Kidney glomerular epithelial cell (primary cell): ENCODE data around the gene PANX2.
"Not testable (repeated sequence)": the region's sequence is repeated elsewhere in the genome, so short reads cannot be mapped to it uniquely, and the experiment has no call there.

Source experiments
- DNase-seq: peaks from one replicate; lab custom pipeline; 2025; lab: John Stamatoyannopoulos, UW

The PANX2 gene

DNA sequence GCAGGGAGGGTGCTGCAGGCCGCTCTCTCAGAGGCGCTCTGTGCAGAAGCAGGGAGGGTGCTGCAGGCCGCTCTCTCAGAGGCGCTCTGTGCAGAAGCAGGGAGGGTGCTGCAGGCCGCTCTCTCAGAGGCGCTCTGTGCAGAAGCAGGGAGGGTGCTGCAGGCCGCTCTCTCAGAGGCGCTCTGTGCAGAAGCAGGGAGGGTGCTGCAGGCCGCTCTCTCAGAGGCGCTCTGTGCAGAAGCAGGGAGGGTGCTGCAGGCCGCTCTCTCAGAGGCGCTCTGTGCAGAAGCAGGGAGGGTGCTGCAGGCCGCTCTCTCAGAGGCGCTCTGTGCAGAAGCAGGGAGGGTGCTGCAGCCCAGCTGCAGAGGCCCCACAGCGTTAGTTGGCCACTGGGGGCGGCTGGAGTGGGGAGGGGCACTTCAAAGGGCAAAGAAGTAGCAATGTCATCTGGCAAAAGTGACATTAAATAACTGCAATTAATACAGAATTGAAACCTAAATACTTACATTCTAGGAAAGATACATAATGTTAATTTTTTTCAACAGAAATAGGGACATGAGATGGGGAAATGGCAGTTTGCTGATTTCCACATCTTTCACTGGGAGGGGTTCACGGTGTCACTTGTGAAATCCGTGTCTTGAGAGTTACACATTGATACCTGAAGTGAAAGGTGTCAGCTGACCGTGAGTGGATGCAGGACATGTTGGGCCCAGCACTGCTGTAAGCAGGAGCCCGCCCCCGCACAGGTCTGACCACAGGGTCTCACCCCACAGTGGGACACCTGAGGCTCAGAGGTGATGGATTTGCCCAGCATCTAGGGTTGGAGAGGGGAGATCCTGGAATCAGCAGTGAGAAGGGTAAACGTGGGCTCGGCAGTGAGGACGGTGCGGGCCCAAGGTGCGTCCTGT, 23.0 kb upstream of the PANX2 start:
- not testable (repeated sequence) for DNase-seq

GRCh38 chr22:50148166-50148500, 22.4 kb upstream of the PANX2 start:
- DNase-seq: no peak

DNA sequence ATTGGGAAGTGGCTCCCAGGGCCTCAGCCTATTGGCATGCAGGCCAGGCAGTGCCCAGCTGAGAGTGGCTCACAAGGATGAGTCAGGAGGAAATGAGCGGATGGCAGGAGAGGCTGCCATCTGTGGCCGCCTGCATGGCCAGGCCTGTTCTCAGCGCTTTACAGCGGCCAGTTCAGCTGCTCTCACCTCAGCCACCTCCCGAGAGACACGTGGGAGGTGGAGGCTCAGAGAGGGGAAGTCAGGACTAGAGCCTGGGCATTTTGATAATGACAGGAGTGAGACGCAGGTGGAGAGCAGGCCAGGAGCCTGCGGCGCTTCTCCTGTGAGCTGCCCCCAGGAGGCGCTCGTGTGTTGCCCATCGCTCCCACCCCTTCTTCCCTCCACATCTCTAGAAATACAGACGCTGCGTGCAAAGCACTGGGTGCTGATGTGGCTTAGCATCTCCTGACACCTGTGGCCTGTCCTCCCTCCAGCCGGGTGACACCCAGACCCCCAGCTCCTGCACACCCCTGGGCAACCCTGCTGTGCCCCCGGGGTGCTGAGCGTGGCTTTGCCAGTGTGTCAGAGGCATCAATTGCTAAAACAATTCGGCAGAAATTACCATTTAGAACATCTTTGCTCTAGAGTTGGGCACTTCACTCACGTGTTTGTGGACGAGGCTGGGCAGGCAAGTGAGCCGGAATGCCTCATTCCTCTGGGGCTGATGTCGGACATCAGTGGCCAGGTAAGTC, 21.4 kb upstream of the PANX2 start:
- DNase-seq: peak; percentile 61

DNA sequence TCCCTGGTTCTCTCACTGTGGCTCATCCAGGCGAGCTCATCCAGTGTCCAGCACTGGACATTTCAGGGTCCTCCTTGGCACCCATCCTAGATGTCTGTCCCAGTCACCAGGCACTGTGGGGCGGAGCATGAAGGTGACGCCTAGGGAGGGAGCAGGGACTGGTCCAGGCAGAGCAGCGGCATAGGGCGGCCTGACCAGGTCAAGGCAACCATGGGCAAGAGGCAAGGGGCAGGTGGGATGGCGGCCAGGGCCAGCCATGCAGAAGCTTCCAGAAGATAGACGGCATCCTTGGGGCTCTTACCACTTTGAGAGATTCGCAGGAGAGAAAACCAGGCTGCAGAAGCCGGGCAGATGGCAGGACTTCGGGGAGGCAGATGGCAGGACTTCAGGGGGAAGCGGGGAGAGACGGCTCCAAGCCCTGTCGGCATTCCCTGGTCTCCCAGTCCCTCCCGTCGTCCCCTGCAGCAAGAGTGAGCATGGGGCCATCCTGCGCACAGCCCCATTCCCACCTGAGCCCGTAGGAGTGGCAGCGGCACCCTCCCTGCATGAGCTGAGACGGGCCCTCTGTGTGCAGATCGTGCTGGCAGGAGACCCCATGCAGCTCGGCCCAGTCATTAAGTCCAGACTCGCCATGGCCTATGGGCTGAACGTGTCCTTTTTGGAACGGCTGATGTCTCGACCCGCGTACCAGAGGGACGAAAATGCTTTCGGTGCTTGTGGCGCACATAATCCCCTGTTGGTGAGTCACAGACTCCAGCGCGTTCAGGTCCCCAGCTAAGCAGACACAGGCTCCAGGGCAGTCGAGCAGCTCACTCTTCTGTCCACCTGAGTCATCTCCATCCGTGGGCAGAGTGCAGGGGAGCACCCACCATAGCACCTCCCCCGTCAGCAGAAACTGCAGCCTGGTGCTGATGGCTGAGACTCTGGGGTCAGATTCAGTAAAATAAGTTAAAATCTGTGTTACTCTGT, 20.1 kb upstream of the PANX2 start:
- no peak for DNase-seq

DNA sequence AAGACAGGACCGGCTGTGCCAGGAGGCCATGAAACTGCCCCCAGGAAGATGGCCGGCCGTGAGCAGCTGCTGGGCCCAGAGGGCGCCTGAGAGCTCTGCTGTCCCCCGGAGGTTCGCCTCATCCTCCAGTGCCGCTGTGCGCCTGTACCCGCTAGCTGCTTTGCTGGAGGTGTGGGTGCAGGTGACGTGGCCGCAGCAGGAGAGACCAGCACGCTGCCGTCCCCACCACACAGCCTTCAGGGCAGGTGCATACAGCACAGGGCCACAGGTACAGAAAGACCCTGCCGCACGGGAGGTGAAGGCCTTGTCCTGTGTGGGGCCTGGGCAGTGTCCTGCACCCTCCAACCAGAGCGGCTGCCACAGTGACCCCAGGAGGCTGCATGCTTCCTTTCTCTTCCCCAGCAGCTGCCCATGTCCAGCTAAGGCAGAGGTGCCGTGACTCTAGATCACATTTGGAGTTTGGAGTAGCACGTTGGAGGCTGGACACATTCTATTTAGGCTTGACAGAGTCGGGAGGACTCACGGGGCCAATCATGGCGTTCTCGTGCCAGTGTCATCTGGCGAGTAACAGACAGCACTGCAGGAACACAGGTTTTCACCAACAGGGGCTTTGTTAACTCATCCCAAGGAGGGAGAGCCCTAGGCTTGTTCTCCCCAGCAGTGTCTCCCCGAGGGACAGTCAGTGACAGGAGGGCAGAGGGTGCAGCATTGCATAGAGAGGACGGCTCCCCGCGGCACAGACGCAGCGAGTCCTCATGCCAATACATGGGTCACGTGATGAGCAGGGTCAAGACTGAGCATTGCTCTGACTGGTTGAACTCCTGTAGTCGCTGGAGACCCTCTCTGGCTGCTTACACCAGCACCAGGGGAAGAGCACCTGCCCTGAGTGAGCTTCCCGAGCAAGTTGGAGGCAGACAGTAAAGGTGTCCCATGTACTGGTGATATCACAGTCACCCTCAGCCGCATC, 18.7 kb upstream of the PANX2 start:
- DNase-seq: no peak

DNA sequence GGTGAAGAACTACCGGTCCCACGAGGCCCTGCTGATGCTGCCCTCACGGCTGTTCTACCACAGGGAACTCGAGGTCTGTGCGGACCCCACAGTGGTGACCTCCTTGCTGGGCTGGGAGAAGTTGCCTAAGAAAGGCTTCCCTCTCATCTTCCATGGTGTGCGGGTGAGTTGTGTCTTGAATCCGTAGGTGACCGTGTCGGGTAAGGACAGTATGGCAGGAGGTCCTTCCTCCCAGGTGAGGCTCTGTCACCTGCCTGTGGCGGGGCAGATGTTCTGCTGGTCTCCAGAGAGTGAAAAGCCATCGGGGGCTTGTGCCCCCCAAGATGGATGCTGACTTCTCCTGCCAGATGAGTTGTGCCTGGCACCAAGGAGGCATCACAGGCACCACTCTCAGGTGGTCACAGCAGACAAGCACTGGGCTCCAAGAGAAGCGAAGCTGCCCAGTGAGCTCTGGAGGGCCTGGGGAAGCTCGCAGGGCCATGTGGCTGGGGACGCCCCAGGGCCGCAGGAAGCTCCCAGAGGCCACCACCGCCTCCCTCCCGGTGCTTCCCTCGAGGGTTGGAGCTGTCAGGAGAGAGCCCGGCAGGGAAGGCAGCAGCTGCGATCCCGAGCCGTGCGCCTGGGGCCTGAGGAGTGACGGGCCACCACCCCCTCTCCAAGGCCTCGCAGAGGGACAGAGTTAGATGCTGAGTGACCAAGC, 17.3 kb upstream of the PANX2 start:
- no peak for DNase-seq

DNA sequence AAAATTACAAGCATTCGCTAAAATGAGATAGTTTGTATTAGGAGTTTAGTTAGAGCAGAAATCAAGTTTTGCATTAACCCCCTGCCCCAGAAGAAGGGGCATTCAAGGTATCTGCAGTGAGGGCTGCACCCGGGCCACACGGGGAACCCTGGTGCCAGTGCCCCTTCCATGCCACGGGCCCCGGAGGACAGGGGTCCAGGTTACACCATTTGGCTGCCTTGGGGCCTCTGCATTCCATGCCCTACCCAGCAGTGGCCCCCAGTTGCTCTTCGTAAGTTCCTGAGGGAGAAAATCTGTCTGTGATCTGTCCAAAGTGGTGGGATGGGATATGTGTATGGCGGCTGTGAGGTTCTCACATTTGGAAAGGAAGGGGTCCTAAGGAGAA, 16.8 kb upstream of the PANX2 start:
- no peak for DNase-seq

- DNase-seq: no peak
Measured at GRCh38 chr22:50157709-50158375, 12.7 kb upstream of the PANX2 start.

- no peak for DNase-seq
Measured at GRCh38 chr22:50160947-50161346, 9.6 kb upstream of the PANX2 start.

- DNase-seq: no peak
Measured at GRCh38 chr22:50161508-50162390, 8.8 kb upstream of the PANX2 start.

DNA sequence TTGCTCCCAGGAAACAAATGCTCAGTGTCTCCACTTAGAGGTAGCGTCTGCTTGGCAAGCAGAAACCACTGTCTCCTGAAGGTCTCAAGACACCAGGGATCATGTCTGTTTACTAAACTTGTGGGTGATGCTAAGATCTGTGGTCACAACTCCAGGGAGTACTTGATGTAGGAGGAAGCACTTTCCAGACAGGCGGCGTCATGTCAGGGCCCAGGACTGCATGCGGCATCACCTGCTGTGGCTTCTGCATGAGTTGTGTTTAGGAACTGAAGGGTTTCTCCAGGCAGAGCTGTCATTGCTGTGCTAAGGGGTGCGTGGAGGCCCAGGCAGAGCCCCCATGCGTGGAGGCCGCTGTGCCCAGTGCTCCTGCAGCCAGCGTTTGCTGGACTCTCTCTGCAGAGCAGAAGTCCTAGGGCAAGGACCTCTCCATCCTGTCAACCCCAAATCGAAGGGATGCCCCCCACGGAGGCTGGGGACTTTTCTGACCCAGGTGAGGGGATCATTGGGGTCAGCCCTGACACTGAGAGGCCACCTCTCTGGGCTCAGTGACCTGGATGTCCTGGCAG, 8.1 kb upstream of the PANX2 start:
- DNase-seq: no peak

DNA sequence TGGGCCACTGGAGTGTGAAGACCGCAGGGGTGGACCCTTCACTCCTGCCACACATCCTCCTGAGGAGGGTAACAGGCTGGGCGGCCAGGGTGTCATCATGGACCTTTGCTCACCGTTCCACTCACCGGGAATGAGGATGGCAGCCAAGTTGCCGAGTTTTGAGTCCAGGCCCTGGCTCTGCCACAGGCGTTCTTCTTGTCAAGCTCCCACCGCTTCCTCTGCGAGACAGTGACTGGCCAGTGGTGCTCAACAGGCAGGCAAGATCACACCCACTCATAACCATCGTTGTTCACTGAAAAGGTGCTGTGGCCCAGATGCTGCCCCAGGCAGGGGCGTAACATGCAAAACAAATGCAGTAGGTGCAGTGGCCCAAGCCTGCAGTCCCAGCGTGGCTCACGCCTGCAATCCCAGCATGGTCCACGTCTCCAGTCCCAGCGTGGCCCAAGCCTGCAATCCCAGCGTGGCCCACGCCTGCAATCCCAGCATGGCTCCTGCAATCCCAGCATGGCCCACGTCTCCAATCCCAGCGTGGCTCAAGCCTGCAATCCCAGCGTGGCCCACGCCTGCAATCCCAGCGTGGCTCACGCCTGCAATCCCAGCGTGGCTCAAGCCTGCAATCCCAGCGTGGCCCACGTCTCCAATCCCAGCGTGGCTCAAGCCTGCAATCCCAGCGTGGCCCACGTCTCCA, 5.0 kb upstream of the PANX2 start:
- DNase-seq: no peak

DNA sequence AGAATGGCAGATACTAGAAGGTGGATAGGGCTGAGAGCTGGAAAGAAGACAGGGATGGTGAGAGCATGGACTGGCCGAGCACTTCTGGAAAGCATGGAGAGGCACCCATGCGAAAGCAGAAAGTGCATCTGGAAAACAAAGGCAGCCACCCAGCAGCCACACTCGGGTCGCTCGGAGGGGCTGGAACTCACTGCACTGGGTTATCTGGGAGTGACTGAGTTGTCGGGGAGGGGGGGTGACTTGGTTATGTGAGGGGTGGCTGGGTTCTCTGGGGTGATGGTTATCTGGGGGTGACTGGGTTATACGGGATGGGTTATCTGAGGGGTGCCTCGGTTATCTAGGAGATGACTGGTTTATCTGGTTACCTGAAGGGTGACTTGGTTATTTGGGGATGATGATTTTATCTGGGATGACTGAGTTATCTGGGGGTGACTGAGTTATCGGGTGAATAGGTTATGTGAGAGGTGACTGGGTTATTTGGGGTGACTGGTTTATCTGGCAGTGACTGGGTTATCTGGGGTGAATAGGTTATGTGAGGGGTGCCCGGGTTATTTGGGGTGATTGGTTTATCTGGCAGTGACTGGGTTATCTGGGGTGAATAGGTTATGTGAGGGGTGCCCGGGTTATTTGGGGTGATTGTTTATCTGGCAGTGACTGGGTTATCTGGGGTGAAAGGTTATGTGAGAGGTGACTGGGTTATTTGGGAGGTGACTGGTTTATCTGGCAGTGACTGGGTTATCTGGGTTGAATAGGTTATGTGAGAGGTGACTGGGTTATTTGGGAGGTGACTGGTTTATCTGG, 2.6 kb upstream of the PANX2 start:
- no peak for DNase-seq

DNA sequence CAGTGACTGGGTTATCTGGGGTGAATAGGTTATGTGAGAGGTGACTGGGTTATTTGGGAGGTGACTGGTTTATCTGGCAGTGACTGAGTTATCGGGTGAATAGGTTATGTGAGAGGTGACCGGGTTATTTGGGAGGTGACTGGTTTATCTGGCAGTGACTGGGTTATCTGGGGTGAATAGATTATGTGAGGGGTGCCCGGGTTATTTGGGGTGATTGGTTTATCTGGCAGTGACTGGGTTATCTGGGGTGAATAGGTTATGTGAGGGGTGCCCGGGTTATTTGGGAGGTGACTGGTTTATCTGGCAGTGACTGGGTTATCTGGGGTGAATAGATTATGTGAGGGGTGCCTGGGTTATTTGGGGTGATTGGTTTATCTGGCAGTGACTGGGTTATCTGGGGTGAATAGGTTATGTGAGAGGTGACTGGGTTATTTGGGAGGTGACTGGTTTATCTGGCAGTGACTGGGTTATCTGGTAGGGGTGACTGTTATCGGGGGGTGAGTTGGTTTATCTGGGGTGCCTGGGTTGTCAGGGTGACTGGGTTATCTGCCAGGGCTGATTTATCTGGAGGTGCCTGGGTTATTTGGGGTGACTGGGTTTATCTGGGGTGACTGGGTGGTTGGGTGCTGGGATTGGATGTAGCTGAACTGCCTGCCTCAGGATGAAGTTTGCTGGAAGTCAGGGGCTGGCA, 1.9 kb upstream of the PANX2 start:
- DNase-seq: not testable (repeated sequence)

DNA sequence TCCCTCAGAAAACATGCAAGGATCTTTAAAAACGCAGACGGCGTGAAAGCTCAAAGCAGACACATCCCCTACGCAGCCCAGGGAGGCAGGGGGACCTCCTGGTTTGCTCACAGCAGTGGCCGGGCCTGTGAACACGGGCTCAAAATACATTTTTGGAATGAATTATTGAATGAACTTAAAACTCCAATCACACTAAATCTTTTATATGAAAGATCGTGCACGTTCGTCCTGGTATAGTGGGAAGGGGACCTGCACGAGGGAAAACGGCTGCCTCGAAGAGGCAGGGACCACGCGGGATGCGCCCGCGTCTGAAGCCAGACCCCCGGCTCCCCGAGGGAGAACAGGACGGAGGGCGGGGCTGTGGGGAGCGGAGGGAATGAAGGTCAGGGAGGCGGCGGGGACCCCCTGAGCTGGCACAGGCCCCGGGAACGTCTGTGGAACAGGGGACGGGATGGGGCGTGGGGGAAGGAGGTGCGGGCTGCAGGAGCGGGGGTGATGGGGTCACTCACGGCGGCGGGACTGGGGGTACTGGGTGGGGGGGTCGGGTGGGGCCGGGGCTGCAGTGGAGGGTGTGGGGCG, 1.3 kb upstream of the PANX2 start:
- DNase-seq: no peak

GRCh38 chr22:50169774-50170341, 673 bp upstream of the PANX2 start:
- DNase-seq: no peak
